T-cell (primary cell): ENCODE measurements around the gene SLC6A16. TPM values are rescaled to one million over a fixed set of nuclear protein-coding genes. Genes with fewer than 3 reads are reported as not detected.
A peak's percentile ranks its signal among the peaks of the same experiment; 100 is the strongest.
"Not testable (repeated sequence)": the region's sequence is repeated elsewhere in the genome, so short reads cannot be mapped to it uniquely, and the experiment has no call there.

Experiments used
- ATAC-seq, 4 experiments: fragments of 200-7000 bp in 3 of 4; fragments of 150-1000 bp in 1 of 4; cut with Tn5 transposase; replicated peaks in 1 of 4; 1 replicate in 3 of 4; 2 replicates in 1 of 4; pipeline ENCODE4 v1.10.0; 2021; ENCODE audit warnings: moderate library complexity in 3 of 4, mild to moderate bottlenecking in 2 of 4, moderate number of reproducible peaks in 1 of 4
- CTCF ChIA-PET, 2 donors: fragments of 300-600 bp; sonication (Branson Sonifier 250); formaldehyde crosslinking; loops; one replicate each; lab custom pipeline; 2022; ENCODE audit warnings: antibody characterized with exemption in 2 of 2; lab: Charles Lee
- POLR2A ChIA-PET, 2 donors: fragments of 300-600 bp; sonication (Branson Sonifier 250); formaldehyde crosslinking; loops; one replicate each; lab custom pipeline; 2022; ENCODE audit warnings: antibody characterized with exemption in 2 of 2; lab: Charles Lee
- DNase-seq, 35 experiments: peaks; one replicate each; pipeline versions ENCODE4 v3.0.0 to v3.0.0-alpha.2; 2013 to 2023
- H3K27ac ChIP-seq: one replicate; pipeline ENCODE4 v1.5.1; 2013; ENCODE audit warnings: low read length
- H3K27me3 ChIP-seq, 2 experiments: replicated peaks in 1 of 2; 1 replicate in 1 of 2; 2 replicates in 1 of 2; pipeline versions ENCODE4 v1.6.1 to v1.7.0; 2013; ENCODE audit warnings: low read length in 1 of 2, mixed read lengths in 1 of 2; ENCODE audit not compliant: control insufficient read depth in 2 of 2, insufficient read depth in 2 of 2; ENCODE audit errors: extremely low read depth in 1 of 2
- H3K36me3 ChIP-seq, 2 donors: 1 replicate in 1 of 2; 2 replicates in 1 of 2; pipeline versions ENCODE4 v1.6.1 to v1.7.0; 2013; ENCODE audit warnings: low read length in 1 of 2; ENCODE audit not compliant: control insufficient read depth in 2 of 2, insufficient read depth in 1 of 2; ENCODE audit errors: extremely low read depth in 1 of 2
- H3K4me1 ChIP-seq, 2 experiments: 1 replicate in 1 of 2; 2 replicates in 1 of 2; pipeline versions ENCODE4 v1.6.1 to v1.7.0; 2013; ENCODE audit warnings: low read length in 2 of 2, mixed read lengths in 1 of 2; ENCODE audit not compliant: insufficient read depth in 2 of 2, control insufficient read depth in 1 of 2; ENCODE audit errors: extremely low read depth in 1 of 2
- H3K4me3 ChIP-seq, 2 donors: 1 replicate in 1 of 2; 2 replicates in 1 of 2; pipeline versions ENCODE4 v1.5.1 to v1.7.0; 2013; ENCODE audit warnings: mild to moderate bottlenecking in 2 of 2, low read length in 1 of 2, moderate library complexity in 1 of 2; ENCODE audit not compliant: control insufficient read depth in 1 of 2; ENCODE audit errors: extremely low read depth in 1 of 2
- H3K9me3 ChIP-seq: 2 replicates; pipeline ENCODE4 v1.7.0; 2013
- H3K27ac Mint-ChIP-seq, 2 donors: one replicate each; pipeline ENCODE4 v1.8.0; 2020 to 2021; ENCODE audit warnings: mild to moderate bottlenecking in 2 of 2, mixed read lengths in 2 of 2
- H3K27me3 Mint-ChIP-seq, 2 donors: one replicate each; pipeline ENCODE4 v1.8.0; 2021 to 2022; ENCODE audit warnings: mixed read lengths in 2 of 2
- H3K36me3 Mint-ChIP-seq: one replicate; pipeline ENCODE4 v1.8.0; 2021; ENCODE audit warnings: mixed read lengths
- H3K4me1 Mint-ChIP-seq, 3 donors: one replicate each; pipeline ENCODE4 v1.8.0; 2020 to 2022; ENCODE audit warnings: mixed read lengths in 3 of 3, mild to moderate bottlenecking in 1 of 3
- H3K4me3 Mint-ChIP-seq, 3 donors: one replicate each; pipeline ENCODE4 v1.8.0; 2020 to 2022; ENCODE audit warnings: mild to moderate bottlenecking in 3 of 3, mixed read lengths in 3 of 3, moderate library complexity in 3 of 3
- H3K9me3 Mint-ChIP-seq, 3 donors: one replicate each; pipeline ENCODE4 v1.8.0; 2020 to 2022; ENCODE audit warnings: mixed read lengths in 3 of 3
- WGBS: methylation state at CpG from one replicate; pipeline ENCODE4 v1.1.5; 2013; ENCODE audit warnings: missing lambda C conversion rate; ENCODE audit not compliant: insufficient coverage; 5-methylcytosine and 5-hydroxymethylcytosine counted together
- total RNA-seq, 35 experiments: library from RNA in 6 of 35; stranded (reverse) in 6 of 35; fragments of 120-200 nt in 1 of 35; gene quantifications; one replicate each; pipeline versions ENCODE4 v1.2.1 to v1.2.4 and lab custom pipeline; 2013 to 2026

SLC6A16 gene
- total RNA-seq, 5 donors from 2014 or later (not counting 1 experiment from before 2014, with no cell fraction given), result 5.4 to 8.1 (median 6.4) TPM

GRCh38 chr19:49332691-49333417, 7.9 kb upstream of the SLC6A16 start:
- Histone ChIP-seq H3K36me3 (peaks cover 4 to 31% of the 10 kb centered on the region in 2 donors), H3K27ac (peak overlapping the region; percentile 90), H3K4me1 (peaks cover 40 to 65% of the 10 kb centered on the region in 2 experiments)
- Mint-ChIP-seq H3K4me1 (peaks cover 77 to 88% (median 83%) of the 10 kb centered on the region in 3 donors), H3K27ac (peak overlapping the region; percentile 97 to 99), H3K36me3 (peaks cover 32% of the 10 kb centered on the region), H3K4me3 (peak overlapping the region in 2 of 3 donors; percentile 82 to 96)
- POLR2A ChIA-PET, H3K9me3 Mint-ChIP-seq, H3K27me3 Mint-ChIP-seq, H3K4me3 ChIP-seq, H3K9me3 ChIP-seq, DNase-seq, H3K27me3 ChIP-seq, ATAC-seq: not testable (repeated sequence)
- CTCF ChIA-PET, result interaction anchor here in 1 of 2 donors (0.6 kb wide), 1 partner anchor 1126 kb away, joined by 4 read pairs; no protein-coding TSS in a partner anchor
- WGBS, result 96% methylated on average over 6 of the region's 13 CpGs

GRCh38 chr19:49331616-49332055, 6.6 kb upstream of the SLC6A16 start:
- WGBS, result no CpG with 5 or more reads among the region's 2 CpGs
- Histone ChIP-seq H3K4me3 (no peak overlapping the region), H3K36me3 (peaks cover 4 to 19% of the 10 kb centered on the region in 2 donors), H3K4me1 (peaks cover 29 to 53% of the 10 kb centered on the region in 2 experiments), H3K9me3 (no peaks in the 10 kb centered on the region), H3K27ac (peak overlapping the region; percentile 35), H3K27me3 (no peaks in the 10 kb centered on the region)
- Mint-ChIP-seq H3K9me3 (no peaks in the 10 kb centered on the region), H3K4me3 (peak overlapping the region; percentile 6 to 96 (median 34)), H3K4me1 (peaks cover 73 to 84% (median 78%) of the 10 kb centered on the region in 3 donors), H3K27ac (peak overlapping the region; percentile 97 to 99), H3K36me3 (peaks cover 29% of the 10 kb centered on the region), H3K27me3 (no peaks in the 10 kb centered on the region)
- peak; percentile 56 to 73 (median 58) for ATAC-seq
- POLR2A ChIA-PET, result no interaction called here
- CTCF ChIA-PET, result interaction anchor here in 1 of 2 donors (0.6 kb wide), 1 partner anchor 37 kb away, joined by 3 read pairs; no protein-coding TSS in a partner anchor
- DNase-seq, result peak; percentile 19 to 83 (median 60)

GRCh38 chr19:49331187-49331586, 6.2 kb upstream of the SLC6A16 start:
- peaks cover 26% of the 10 kb centered on the region for H3K36me3 Mint-ChIP-seq
- peak overlapping the region in 2 of 3 donors; percentile 6 to 96 for H3K4me3 Mint-ChIP-seq
- H3K27ac ChIP-seq, result peak overlapping the region; percentile 35

GRCh38 chr19:49328741-49329140, 3.8 kb upstream of the SLC6A16 start:
- no peak overlapping the region for H3K4me3 Mint-ChIP-seq

More at GRCh38 chr19:49331187-49331586, 6.2 kb upstream of the SLC6A16 start:
- H3K27me3 ChIP-seq, POLR2A ChIA-PET, DNase-seq, H3K9me3 Mint-ChIP-seq, ATAC-seq, H3K27me3 Mint-ChIP-seq, H3K9me3 ChIP-seq, H3K4me3 ChIP-seq, CTCF ChIA-PET: not testable (repeated sequence)
- Mint-ChIP-seq H3K4me1 (peaks cover 71 to 82% (median 73%) of the 10 kb centered on the region in 3 donors), H3K27ac (peak overlapping the region; percentile 97 to 99)
- Histone ChIP-seq H3K4me1 (peaks cover 27 to 48% of the 10 kb centered on the region in 2 experiments), H3K36me3 (peaks cover 4 to 19% of the 10 kb centered on the region in 2 donors)
- WGBS, result 100% methylated on average over 1 of the region's 4 CpGs

DNA sequence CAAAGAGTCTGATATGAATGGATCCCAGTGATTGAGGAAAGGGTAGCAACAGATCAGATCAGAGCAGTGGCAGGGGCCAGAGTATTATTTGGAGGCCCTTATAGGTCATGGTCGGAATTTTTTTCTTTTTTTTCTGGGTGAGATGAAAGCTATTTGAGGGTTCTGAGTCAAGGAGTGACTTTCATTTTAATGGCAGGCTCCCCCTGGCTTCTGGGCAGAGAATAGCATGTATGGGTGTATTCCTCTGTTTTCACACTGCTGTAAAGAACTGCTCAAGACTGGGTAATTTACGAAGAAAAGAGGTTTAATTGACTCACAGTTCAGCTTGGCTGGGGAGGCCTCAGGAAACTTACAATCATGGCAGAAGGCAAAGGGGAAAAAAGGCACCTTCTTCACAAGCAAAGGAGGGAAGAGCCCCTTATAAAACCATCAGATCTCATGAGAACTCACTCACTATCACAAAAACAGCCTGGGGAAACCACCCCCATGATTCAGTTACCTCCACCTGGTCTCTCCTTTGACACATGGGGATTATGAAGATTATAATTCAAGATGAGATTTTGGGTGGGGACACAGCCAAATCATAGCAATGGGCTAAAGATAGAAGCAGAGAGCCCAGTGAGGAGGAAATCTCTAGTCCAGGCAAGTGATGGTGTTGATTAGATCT, 3.0 kb upstream of the SLC6A16 start:
- Mint-ChIP-seq H3K9me3 (no peaks in the 10 kb centered on the region), H3K27ac (peak overlapping the region in 1 of 2 donors; percentile 58), H3K36me3 (peaks cover 30% of the 10 kb centered on the region), H3K27me3 (no peaks in the 10 kb centered on the region), H3K4me3 (no peak overlapping the region), H3K4me1 (peaks cover 42 to 59% (median 46%) of the 10 kb centered on the region in 3 donors)
- ATAC-seq (peak in 3 of 4 experiments; percentile 46 to 56 (median 49)), DNase-seq (peak in 22 of 35 experiments; percentile 8 to 66 (median 34))
- WGBS, result 0% methylated on average over 1 of the region's 2 CpGs
- H3K4me3 ChIP-seq, result no peak overlapping the region
- ChIA-PET CTCF (interaction anchor here in 1 of 2 donors (0.6 to 1.0 kb wide), 2 partner anchors 102 to 546 kb away, joined by 3 read pairs; no protein-coding TSS in a partner anchor), POLR2A (no interaction called here)
- H3K4me1 ChIP-seq, result peaks cover 9 to 20% of the 10 kb centered on the region in 2 experiments
- peaks cover 16 to 19% of the 10 kb centered on the region in 2 donors for H3K36me3 ChIP-seq
- no peaks in the 10 kb centered on the region for H3K27me3 ChIP-seq
- no peaks in the 10 kb centered on the region for H3K9me3 ChIP-seq
- H3K27ac ChIP-seq, result no peak overlapping the region

More at GRCh38 chr19:49328741-49329140, 3.8 kb upstream of the SLC6A16 start:
- POLR2A ChIA-PET, result no interaction called here
- H3K4me1 ChIP-seq, result peaks cover 15 to 27% of the 10 kb centered on the region in 2 experiments
- no peak overlapping the region for H3K27ac ChIP-seq
- DNase-seq, result no peak
- peaks cover 16 to 19% of the 10 kb centered on the region in 2 donors for H3K36me3 ChIP-seq
- H3K4me1 Mint-ChIP-seq, result peaks cover 49 to 64% (median 54%) of the 10 kb centered on the region in 3 donors
- CTCF ChIA-PET, result no interaction called here
- H3K27me3 Mint-ChIP-seq, result no peaks in the 10 kb centered on the region
- H3K27ac Mint-ChIP-seq, result peak overlapping the region in 1 of 2 donors; percentile 58
- peaks cover 27% of the 10 kb centered on the region for H3K36me3 Mint-ChIP-seq
- H3K4me3 ChIP-seq, result no peak overlapping the region
- no peaks in the 10 kb centered on the region for H3K27me3 ChIP-seq
- H3K9me3 Mint-ChIP-seq, result no peaks in the 10 kb centered on the region
- no peaks in the 10 kb centered on the region for H3K9me3 ChIP-seq
- ATAC-seq, result no peak
- WGBS, result 100% methylated on average over 1 of the region's 2 CpGs

DNA sequence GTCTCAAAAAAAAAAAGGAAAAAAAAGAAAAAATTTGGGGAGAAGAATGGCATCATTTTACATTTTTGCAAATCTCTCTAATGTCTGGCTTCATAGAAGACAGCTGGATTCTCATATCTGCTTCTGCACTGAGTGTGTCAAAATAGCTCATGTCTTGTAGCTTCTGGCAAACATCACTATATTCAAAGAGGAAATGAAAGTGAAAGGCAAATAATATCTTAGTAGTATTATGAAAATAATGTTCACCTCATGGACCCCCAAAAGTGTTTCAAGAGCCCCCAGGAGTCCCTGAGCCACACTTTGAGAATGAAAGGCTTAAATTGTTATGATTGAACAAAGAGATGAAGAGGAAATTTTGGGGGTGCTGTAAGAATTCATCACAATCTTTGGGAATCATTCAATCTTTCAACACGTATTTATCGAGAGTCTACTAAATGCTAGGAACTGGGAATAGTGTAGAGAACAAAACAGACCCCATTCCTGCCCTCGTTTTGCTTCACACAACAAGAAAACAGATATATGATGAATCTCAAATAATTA, 1.2 kb upstream of the SLC6A16 start:
- ChIA-PET POLR2A (no interaction called here), CTCF (interaction anchor here in 1 of 2 donors (0.7 kb wide), 1 partner anchor 19 kb away, joined by 3 read pairs; no protein-coding TSS in a partner anchor)
- no peaks in the 10 kb centered on the region for H3K27me3 Mint-ChIP-seq
- no peaks in the 10 kb centered on the region for H3K9me3 Mint-ChIP-seq
- H3K27ac Mint-ChIP-seq, result no peak overlapping the region
- no peak for ATAC-seq
- no peak overlapping the region for H3K27ac ChIP-seq
- H3K4me3 ChIP-seq, result no peak overlapping the region
- peaks cover 26 to 41% (median 29%) of the 10 kb centered on the region in 3 donors for H3K4me1 Mint-ChIP-seq
- H3K36me3 ChIP-seq, result peaks cover 12 to 19% of the 10 kb centered on the region in 2 donors
- DNase-seq, result no peak
- no peak overlapping the region for H3K4me3 Mint-ChIP-seq
- H3K9me3 ChIP-seq, result no peaks in the 10 kb centered on the region
- H3K27me3 ChIP-seq, result no peaks in the 10 kb centered on the region
- peaks cover 3 to 4% of the 10 kb centered on the region in 2 experiments for H3K4me1 ChIP-seq
- WGBS, result no CpG with 5 or more reads among the region's 3 CpGs
- peaks cover 32% of the 10 kb centered on the region for H3K36me3 Mint-ChIP-seq
